ENCODE results near the gene NAP1L1.

The NAP1L1 gene

GRCh38 chr12:76083246-76083903 lies 1.1 kb downstream of the NAP1L1 start:
- no peak for DNase-seq

- DNase-seq, result no peak
Observed at GRCh38 chr12:76081909-76082308, 2.6 kb downstream of the NAP1L1 start.

GRCh38 chr12:76080729-76081415 lies 3.6 kb downstream of the NAP1L1 start:
- no peak for DNase-seq

GRCh38 chr12:76080017-76080728 lies 4.3 kb downstream of the NAP1L1 start:
- no peak for DNase-seq

GRCh38 chr12:76078748-76079147 lies 5.7 kb downstream of the NAP1L1 start:
- no peak for DNase-seq

GRCh38 chr12:76075448-76075847 lies 9.0 kb downstream of the NAP1L1 start:
- no peak for DNase-seq

GRCh38 chr12:76074701-76075336 lies 9.7 kb downstream of the NAP1L1 start:
- no peak for DNase-seq

GRCh38 chr12:76073561-76073960 lies 10.9 kb downstream of the NAP1L1 start:
- no peak for DNase-seq

- no peak for DNase-seq
Observed at GRCh38 chr12:76072568-76072967, 11.9 kb downstream of the NAP1L1 start.

GRCh38 chr12:76069339-76069738 lies 15.1 kb downstream of the NAP1L1 start:
- no peak for DNase-seq

- DNase-seq, result no peak
Observed at GRCh38 chr12:76065917-76066316, 18.6 kb downstream of the NAP1L1 start.

GRCh38 chr12:76064904-76065303 lies 19.6 kb downstream of the NAP1L1 start:
- no peak for DNase-seq

GRCh38 chr12:76060111-76060510 lies 24.4 kb downstream of the NAP1L1 start:
- no peak for DNase-seq

- DNase-seq, result no peak
Observed at GRCh38 chr12:76057326-76057725, 27.2 kb downstream of the NAP1L1 start.

- DNase-seq, result no peak
Observed at GRCh38 chr12:76055393-76055792, 29.1 kb downstream of the NAP1L1 start.

- DNase-seq, result no peak
Observed at GRCh38 chr12:76049575-76050251, 34.8 kb downstream of the NAP1L1 start.

GRCh38 chr12:76047742-76048141 lies 36.7 kb downstream of the NAP1L1 start:
- DNase-seq, result no peak

GRCh38 chr12:76047060-76047459 lies 37.4 kb downstream of the NAP1L1 start:
- no peak for DNase-seq

GRCh38 chr12:76043377-76043776 lies 41.1 kb downstream of the NAP1L1 start:
- no peak for DNase-seq

- DNase-seq, result no peak
Observed at GRCh38 chr12:76042147-76042546, 42.3 kb downstream of the NAP1L1 start.

- no peak for DNase-seq
Observed at GRCh38 chr12:76041406-76041805, 43.1 kb downstream of the NAP1L1 start.

GRCh38 chr12:76040461-76040860 lies 44.0 kb downstream of the NAP1L1 start:
- DNase-seq, result no peak

GRCh38 chr12:76038176-76038575 lies 46.3 kb downstream of the NAP1L1 start:
- DNase-seq, result no peak
